ENCODE results near the gene POTEC.
A peak's percentile ranks its signal among the peaks of the same experiment; 100 is the strongest.
"Not testable (repeated sequence)": the region's sequence is repeated elsewhere in the genome, so short reads cannot be mapped to it uniquely, and the experiment has no call there.

The POTEC gene

DNA sequence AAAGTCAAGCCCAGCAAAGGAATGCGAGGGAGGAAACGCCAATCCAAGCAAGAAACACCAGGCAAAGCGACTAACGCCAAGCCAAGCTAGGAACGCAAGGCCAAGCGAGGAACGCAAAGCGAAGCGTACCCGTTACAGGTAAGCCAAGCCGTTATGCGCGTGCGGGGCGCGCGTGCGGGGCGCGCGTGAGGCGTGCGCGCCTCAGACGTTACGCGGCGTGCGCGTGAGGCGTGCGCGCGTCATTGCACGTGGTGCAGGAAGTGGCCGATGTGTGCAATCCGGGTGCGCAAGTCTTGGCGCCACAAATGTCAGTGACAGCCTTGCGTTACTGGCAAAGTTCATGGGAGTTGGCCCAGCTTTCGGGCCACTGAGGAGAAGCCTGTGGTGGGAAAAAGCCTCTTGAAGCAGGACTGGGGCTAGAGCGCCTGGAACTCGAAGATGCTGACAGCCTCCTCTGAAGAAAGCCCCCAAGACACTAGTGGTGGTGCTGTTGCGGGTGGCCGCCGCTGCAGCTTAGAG, at the start of gene POTEC:
Gene POTEC (minus strand): TSS at position 155 of the 519 bp plus-strand sequence. CDS start 454 bp downstream, outside the sequence.
- DNase-seq (ENCODE audit: low read depth in 2 of 3, low spot score in 1 of 3): not testable (repeated sequence)

DNA sequence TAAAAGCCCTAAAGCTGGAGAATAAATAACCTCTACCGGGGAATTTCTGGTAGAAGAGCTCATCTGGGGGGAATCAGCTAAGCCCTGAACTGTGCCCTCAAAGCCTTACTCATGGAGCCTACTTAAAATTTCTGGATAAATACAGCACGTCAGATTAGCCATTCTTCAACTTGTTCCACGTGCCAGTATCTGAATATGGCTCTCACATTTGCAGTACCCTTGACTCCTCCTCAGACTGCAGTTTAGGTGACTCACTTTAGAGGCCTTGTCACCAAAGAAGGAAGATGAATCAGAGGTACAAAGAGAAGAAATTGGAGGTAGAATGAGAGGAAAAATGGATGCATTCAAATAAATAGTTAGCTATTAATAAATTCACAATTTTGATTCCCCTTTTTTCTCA, 34.6 kb upstream of the POTEC start:
- no peak for DNase-seq (ENCODE audit: low read depth in 2 of 3, low spot score in 1 of 3)

DNA sequence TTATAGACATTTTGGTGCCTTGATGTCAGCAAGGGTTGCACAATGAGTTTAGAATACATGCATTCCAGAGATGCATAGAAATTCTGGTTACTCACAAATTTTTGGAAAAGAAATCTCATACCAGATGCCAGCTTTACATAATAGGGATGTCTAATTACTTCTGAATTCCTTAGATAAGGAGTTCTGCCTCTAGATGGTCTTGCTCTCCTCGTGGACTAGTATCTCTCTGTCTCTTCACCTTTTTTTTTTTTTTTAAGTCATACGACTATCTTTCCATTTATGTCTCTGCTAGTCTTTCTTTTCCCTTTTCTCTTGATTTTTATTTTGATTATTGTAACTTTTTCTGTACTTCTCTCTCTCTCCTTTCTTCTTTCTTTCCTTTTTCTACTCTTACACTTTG, 16.1 kb upstream of the POTEC start:
- not testable (repeated sequence) for DNase-seq (ENCODE audit: low read depth in 2 of 3, low spot score in 1 of 3)

DNA sequence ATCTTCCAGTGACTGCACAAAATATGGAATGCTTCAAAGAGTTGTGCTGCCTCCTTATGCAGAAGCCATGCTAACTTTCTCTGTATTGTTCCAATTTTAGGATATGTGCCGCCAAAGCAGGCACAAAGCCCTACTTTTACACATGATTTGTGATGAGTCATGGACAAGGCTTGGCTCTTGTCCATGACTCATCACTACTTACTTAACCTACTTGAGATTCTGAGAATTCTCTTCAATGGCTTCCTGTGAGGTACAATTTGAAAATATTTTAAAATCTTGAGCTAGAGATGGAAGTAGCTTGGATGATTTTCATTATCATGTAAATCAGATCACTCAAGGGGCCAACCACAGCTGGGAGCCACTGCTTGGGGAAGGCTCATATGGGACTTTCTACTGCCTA, 11.7 kb downstream of the POTEC start:
- DNase-seq (ENCODE audit: low read depth in 2 of 3, low spot score in 1 of 3): not testable (repeated sequence)

DNA sequence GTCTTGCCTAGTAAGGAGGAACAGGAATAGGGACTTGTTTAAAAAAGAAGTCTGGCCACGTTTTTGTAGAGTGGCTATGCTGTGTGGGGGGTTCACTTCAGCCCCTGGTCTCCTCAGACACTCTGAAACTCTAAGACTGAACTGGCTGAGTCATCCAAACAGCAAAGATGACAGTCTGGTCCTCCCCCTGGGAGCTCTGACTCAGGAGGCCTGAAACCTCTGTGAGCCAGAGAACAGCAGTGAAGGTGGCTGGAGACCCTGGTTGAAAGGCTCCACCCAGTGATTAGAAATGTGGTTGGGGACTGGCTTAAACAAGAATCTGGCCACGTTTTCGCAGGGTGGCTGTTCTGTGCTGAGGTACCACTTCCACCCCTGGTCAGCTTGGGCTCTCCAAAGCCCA, 32.7 kb downstream of the POTEC start:
- DNase-seq (ENCODE audit: low read depth in 2 of 3, low spot score in 1 of 3): peak in 2 of 3 donors; percentile 2 to 4

DNA sequence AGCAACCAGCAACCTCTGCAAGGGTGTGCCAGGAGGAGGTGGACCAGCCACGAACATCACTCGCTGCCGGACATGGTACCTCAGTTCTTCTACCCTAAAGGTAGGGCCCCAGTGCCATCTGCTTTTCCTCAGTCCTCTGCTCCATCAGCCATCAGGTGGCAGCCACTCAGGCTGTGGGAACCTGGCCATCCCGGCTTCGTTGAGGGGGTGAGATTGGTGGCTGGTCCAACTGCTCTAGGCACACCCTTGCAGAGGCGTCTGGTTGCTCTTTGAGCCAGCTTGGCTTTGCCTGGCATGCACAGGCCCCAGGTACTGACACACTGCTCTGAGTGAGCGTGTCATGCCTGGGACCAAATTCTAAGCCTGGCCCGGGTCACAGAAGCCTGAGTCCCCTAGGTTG, 39.7 kb downstream of the POTEC start:
- not testable (repeated sequence) for DNase-seq (ENCODE audit: low read depth in 2 of 3, low spot score in 1 of 3)

DNA sequence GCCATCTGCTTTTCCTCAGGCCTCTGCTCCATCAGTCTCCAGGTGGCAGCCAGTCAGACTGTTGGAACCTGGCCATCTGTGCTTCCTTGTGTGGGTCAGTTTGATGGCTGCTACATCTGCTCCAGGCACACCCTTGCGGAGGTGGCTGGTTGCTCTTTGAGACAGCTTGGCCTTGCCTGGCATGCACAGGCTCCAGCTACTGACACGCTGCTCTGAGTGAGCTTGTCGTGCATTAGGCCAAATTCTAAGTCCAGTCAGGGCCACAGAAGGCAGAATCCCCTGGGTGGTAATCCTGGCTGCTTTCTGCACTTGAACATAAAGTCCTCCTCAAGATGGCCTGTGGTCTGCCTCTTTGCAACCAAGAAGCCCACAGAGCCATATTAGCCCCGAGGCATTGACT, 41.5 kb downstream of the POTEC start:
- not testable (repeated sequence) for DNase-seq (ENCODE audit: low read depth in 2 of 3, low spot score in 1 of 3)

DNA sequence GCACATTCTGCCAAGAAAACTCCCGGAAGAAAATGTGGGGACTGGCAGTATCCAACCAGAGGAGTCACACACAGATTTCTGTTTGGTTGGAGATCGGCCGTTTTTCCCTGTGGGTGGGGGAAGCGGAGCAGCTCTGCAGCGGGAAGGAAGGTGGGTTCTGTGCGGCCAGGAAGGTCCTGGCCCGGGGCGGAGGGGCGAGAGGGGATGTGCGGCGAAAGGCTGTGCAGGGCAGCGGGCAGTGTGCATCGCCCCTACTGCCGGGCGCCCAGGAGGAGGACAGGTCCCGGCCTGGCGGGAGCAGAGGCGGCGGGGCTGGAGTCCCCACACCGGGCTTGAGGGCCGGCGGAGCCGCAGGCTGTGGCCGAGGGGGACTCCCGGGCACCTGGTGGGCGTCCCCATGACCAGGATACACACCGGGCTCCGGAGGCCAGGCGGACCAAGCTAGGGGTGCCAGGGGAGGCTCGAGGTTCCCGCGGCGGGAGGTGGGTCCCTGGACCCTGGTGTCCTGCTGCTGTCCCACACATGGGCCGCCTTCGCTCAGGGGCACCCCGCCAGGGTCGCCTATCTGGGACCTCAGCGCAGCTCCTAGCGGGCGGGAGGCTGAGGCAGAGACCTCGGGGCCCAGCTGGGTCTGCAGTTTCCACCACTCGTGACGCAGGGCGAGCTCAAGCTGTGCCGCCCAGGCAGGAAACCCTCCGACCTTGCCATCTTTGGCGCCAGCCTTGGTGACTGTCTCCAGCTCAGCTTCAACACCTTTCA, 54.0 kb downstream of the POTEC start:
- not testable (repeated sequence) for DNase-seq (ENCODE audit: low read depth in 2 of 3, low spot score in 1 of 3)

DNA sequence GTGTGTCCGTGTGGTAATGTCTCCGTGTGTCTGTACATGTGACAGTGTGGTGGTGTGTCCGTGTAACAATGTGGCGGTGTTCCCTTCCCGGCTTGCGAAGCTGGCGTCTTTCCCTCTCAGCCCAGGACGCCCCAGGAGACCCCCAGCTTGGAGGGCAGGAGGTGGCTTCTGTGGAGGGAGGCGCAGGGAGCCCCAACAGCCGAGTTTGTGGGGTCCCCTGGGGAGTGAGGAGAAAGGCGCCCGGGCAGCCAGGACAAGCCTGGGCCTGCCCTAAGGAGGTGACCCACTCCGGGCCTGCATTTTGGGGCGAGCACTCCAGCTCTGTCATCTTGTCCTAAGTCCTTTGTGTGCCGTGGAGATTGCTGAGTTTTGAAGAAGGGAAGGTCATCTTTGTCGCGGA, 54.6 kb downstream of the POTEC start:
- not testable (repeated sequence) for DNase-seq (ENCODE audit: low read depth in 2 of 3, low spot score in 1 of 3)

DNA sequence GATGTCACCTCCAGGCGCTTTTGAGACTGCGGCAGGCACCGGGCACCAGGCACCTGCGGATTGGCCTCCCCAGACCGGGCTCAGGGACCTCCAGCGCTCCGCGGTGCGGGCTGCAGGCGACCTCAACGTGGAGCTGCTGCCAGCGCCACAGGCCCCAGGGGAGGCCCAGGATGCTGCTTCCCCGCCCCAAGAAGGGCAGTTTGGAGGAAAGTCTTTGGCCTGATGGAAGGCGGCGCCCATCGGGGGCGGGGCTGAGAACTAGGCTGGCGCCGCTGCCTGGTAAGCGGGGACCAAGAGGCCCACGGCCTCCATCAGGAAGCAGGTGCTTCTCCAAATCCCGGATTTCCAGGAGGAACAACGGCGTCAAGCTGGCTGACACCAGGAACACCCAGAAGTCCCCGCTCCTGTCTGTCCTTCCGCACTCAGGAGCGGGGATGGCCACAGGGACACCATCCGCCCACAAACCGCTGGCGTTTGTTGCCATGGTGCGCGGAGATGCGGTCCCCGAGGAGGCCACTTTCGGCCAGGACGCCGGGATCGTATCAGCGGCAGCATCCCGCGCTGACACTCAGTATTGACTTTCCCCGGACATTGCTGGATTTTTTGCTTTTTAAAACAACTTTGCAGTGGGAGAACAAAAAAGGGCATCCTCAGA, 56.3 kb downstream of the POTEC start:
- not testable (repeated sequence) for DNase-seq (ENCODE audit: low read depth in 2 of 3, low spot score in 1 of 3)

DNA sequence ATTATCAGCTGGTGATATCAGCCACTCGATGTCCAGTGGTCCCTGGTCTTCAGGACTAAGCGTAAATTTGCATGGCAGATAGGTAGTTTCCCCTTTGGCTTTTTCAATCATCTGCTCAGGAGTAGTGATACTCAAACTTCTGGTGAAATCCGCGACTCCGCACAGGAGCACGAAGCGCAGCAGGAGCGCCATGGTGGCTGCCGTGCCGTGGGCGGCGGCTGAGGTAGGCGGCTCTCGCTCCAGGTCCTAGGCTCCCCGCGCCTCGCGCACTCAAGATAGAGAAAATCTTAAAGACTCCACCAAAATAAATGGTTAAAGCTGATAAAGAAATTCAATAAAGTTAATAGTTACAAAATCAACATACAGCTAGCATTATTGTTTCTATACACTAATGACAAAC, 64.3 kb downstream of the POTEC start:
- DNase-seq (ENCODE audit: low read depth in 2 of 3, low spot score in 1 of 3): not testable (repeated sequence)

DNA sequence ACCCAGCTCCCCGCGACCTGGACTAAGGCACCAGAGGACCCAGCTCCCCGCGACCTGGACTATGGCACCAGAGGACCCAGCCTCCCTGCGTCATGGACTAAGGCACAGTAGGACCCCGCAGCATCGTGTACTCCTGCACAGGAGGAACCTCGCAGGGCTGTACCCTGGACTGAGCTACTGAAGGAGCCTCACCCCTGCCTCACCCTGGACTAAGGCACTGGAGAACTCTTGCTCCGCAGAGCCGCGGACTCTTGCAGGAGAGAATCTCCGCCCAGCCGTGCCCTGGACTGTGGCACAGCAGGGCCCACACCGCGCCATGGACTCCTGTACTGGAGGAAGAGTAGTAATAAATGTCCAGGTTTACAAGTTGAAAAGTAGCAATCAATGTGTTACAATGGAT, 67.9 kb downstream of the POTEC start:
- not testable (repeated sequence) for DNase-seq (ENCODE audit: low read depth in 2 of 3, low spot score in 1 of 3)

DNA sequence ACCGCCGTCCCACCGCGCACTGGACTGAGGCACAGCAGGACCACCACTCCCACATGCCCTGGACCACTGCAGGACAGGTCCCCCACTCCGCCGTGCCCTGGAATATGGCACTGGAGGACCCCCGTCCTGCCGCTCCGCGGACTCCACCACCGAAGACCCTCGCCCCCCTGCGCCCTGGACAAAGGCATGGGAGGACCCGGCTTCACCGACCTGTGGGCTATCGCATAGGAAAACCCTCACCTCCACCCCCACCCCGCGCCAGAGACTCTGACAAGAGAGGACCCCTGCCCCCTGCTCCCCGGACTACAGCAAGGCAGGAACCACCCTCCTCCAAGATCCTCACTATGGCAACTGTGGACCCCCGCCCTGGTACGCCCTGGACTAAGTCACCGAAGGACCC, 68.6 kb downstream of the POTEC start:
- DNase-seq (ENCODE audit: low read depth in 2 of 3, low spot score in 1 of 3): not testable (repeated sequence)

DNA sequence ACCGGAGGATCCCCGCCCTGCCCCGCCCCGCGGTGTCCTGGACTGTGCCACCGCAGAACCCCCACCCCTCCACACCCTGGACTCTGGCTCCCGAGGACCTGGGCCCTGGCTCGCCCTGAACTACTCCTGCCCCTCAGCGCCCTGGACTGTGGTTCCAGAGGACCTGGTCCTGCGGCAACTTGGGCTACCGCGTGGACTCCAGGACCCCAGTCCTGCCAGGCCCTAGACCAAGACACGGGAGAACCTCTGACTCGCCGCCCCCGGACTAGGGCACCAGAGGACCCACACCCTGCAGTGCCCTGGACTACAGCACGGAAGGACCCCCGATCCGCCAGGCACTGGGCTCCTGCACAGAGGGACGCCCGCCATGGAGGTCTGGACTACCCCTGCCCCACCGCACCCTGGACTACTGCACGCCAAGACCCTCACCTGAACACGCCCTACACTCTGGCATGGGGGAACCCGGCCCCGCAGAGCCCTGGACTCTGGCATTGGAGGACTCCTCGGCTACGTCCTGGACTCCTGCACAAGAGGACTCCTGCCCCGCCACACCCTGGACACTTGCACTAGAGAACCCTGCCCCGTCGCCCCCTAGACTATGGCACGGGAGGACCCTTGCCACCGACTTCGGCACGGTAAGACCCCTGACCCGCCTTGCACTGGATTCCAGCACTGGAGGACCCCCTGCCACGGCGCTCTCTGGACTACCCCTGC, 69.2 kb downstream of the POTEC start:
- DNase-seq (ENCODE audit: low read depth in 2 of 3, low spot score in 1 of 3): not testable (repeated sequence)

DNA sequence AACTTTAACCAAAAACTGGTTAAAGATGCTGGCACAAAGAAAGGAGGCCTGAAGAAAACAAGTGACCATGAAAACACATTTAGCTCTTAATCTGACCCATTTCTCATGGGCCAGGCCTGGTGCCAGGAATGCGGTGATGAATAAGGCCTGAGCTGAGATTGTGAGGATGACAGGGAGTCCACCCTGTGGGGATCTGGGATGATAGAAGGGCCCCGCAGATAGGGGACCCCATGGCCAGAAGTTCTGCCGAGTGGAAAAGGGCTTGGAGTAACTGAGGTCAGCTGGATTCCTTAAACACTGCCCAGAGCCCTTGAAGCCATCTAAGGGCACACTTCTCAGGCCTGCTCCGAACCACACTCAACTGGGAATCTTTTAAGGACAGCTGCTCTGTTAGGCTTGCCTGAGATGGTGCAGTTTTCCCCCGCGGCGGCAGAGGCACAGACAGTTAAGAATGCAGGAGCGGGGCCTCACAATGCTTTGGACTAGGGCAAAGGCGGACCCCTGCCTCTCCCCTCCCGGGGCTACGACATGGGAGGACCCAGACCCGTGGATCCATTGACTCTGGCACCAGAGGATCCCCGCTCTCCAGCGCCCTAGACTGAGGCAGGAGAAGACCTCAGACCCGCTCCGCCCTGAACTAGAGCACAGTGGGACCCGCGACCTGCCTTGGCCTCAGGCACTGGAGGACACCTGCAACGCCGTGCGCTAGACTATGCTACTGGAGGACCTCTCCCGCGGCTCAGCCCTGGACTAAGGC, 70.0 kb downstream of the POTEC start:
- DNase-seq (ENCODE audit: low read depth in 2 of 3, low spot score in 1 of 3): not testable (repeated sequence)

DNA sequence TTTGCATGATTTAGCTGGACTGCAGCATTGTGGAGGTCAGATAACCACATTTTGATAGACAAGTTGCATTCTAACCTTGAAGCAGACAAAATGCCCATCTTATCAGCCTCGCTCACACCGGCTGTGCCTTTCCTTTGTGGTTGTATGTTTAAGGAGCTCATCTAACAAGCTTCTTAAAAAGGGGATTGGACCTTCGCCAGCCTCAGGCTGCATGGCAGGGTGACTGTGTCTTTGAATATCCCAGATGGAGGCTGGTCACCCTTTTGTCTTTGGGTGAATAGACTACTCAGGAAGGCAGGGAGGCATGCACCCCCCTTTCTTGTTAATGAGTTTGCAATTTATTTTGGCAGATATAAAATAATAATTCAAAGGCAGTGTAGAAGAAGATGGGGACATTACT, 72.1 kb downstream of the POTEC start:
- DNase-seq (ENCODE audit: low read depth in 2 of 3, low spot score in 1 of 3): not testable (repeated sequence)

DNA sequence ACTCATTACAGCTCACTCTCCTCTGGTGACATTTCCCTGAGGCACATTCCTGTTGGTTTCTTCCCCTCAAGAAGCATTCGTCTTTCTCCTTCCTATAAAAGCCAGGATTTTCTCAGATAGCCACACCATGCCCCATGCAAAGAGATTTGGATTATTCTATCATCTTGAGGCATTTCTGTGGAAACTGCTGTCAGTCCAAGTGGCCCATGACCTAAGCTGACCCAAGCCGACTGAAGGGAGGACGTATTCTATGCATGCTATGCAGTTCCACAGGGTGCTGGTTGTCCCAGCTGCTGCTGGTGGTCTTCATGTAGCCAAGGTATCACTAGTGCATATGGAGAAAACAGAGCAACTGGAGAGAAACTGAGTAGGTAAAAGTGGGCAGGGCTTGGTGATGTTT, 73.0 kb downstream of the POTEC start:
- not testable (repeated sequence) for DNase-seq (ENCODE audit: low read depth in 2 of 3, low spot score in 1 of 3)

DNA sequence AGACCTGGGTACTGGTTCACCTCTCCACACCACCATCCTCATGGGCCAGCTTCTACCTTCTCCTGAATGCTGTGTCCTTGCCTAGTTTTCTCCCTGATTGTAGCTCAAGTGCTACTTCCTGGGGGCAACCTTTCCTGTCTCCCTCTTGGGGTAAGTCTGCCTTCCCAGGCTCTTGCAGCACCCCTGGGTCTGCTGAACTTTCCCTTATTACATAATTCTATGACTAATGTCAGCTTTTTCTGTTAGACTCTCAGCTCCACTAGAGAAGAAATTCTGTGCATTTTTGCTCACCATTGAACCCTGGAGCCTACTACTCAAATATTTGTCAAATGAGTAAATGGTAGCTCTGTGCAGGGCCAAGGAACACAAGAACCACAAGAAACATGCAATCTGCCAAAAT, 73.4 kb downstream of the POTEC start:
- DNase-seq (ENCODE audit: low read depth in 2 of 3, low spot score in 1 of 3): not testable (repeated sequence)

DNA sequence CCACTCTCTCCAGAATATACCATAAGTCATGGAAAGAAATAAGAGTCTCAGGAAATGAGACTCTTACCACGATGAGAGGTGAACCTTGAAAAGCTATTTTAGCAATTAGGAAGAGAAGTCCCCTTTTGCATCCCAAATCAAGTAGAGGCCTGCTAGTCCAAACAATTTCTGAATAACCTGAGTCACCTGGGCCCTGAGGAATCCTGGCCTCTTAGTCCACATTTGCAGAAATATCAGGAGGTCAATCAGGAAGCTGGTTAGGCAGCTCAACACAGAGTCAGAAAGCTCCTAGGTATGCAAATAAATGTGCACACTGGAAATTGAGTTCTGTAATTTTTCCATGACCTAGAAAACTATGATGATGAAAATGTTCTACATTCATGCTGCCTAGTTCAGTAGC, 77.4 kb downstream of the POTEC start:
- not testable (repeated sequence) for DNase-seq (ENCODE audit: low read depth in 2 of 3, low spot score in 1 of 3)
